ENCODE measurements around the gene HSF2BP.
"Not testable (repeated sequence)": the region's sequence is repeated elsewhere in the genome, so short reads cannot be mapped to it uniquely, and the experiment has no call there.

HSF2BP gene

GRCh38 chr21:43573921-43574320 lies 85.4 kb downstream of the HSF2BP start:
- no peak for TF ChIP-seq POLR2A (IDR thresholded peaks at IDR 0.05; ENCODE audit: low read depth, low read length)
- DNase-seq (ENCODE audit: insufficient read length, low spot score) (no peak), FAIRE-seq (no peak)

GRCh38 chr21:43572446-43572845 lies 86.8 kb downstream of the HSF2BP start:
- DNase-seq (ENCODE audit: insufficient read length, low spot score): no peak
- no peak for FAIRE-seq
- TF ChIP-seq POLR2A (IDR thresholded peaks at IDR 0.05; ENCODE audit: low read depth, low read length): no peak

DNA sequence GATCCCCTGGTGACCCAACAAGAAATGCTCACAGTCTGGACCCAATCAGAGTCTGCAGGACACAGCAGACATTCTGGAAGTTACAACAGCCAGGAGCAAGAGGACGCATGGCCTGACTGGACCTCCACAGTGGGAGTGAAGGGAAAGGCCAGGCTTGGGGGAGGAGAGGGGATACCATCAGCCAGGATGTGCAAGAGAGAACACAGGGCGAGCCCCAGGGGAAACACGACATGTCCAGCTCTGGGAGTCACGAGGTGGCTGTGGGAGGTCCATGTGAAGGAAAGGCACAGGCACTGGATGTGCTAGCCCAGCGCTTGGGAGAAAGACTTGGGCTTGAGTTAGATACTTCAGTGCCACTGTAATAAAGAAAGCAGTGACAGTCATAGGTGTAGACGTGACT lies 87.3 kb downstream of the HSF2BP start:
- no peak for FAIRE-seq
- TF ChIP-seq POLR2A (IDR thresholded peaks at IDR 0.05; ENCODE audit: low read depth, low read length): no peak
- DNase-seq (ENCODE audit: insufficient read length, low spot score): no peak

DNA sequence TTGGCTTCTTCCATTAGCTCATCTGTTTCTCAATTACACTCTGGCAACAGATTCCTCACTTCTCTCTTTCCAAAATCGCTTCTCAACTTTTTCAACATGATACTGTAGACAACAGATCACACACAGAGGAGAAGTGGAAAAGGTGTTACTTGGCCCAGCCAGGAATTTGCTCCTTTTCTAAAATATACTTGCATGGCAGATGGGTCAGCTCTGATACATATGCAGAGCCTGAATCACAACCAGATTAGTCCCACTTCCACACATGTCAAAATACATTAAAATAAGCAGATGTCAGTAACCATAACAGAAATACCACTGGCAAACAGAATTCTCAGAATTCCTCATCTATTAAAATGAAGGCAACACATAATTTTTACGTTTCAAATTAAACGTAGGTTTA lies 89.1 kb downstream of the HSF2BP start:
- not testable (repeated sequence) for DNase-seq (ENCODE audit: insufficient read length, low spot score); FAIRE-seq

- not testable (repeated sequence) for DNase-seq (ENCODE audit: insufficient read length, low spot score)
- peak; percentile 92 for FAIRE-seq
Measured at GRCh38 chr21:43562451-43562850, 96.8 kb downstream of the HSF2BP start.

DNA sequence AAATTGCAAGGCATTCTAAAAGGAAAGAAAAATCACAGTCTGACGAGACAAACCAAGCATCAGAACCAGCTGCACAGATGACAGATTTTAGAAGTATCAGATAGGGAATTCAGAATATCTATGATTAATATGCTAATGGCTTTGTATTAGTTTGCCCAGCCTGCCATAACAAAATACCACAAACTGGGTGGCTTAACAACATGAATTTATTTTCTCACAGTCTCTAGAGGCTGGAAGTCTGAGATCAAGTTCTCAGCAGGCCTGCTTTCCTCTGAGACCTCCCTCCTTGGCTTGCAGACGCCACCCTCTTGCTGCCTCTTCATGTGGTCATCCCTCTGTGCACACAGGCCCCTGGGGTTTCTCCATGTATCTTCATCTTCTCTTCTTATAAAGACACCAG lies 118.7 kb downstream of the HSF2BP start:
- not testable (repeated sequence) for FAIRE-seq

DNA sequence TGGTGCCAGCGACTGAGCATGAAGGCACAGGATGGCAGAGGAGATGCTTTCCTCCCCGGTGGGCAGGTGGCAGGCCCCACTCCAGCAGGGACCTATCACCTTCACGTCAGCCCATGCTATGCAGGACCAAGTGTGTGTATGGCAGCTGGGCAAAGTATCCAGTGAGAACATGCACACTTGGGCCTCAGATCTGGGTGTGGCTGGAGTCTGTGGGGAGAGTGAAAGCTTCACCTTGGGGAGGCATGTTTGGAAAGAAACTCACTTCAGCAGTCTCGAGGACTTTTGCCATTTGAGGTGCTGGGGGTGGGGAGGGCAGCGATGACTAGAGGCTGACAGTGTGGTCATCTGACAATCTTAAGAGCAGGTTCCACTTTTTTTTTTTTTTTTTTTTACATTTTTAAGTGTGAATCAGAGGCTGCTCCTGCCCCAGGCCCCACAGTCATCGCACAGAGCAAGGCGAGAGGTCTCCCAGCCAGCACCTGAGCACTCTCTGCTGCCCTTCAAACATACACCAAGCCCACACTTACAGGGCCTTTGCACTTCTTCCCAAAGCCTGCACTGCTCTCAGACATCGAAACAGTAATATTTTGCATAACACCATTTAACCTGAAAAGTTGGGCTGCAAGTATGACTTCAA lies 136.7 kb downstream of the HSF2BP start:
- not testable (repeated sequence) for FAIRE-seq

More for the DNA sequence above, 118.7 kb downstream of the HSF2BP start:
- DNase-seq (ENCODE audit: insufficient read length, low spot score): not testable (repeated sequence)

GRCh38 chr21:43517701-43518100 lies 141.6 kb downstream of the HSF2BP start:
- DNase-seq (ENCODE audit: insufficient read length, low spot score); FAIRE-seq: not testable (repeated sequence)

More for the DNA sequence above, 136.7 kb downstream of the HSF2BP start:
- not testable (repeated sequence) for DNase-seq (ENCODE audit: insufficient read length, low spot score)

DNA sequence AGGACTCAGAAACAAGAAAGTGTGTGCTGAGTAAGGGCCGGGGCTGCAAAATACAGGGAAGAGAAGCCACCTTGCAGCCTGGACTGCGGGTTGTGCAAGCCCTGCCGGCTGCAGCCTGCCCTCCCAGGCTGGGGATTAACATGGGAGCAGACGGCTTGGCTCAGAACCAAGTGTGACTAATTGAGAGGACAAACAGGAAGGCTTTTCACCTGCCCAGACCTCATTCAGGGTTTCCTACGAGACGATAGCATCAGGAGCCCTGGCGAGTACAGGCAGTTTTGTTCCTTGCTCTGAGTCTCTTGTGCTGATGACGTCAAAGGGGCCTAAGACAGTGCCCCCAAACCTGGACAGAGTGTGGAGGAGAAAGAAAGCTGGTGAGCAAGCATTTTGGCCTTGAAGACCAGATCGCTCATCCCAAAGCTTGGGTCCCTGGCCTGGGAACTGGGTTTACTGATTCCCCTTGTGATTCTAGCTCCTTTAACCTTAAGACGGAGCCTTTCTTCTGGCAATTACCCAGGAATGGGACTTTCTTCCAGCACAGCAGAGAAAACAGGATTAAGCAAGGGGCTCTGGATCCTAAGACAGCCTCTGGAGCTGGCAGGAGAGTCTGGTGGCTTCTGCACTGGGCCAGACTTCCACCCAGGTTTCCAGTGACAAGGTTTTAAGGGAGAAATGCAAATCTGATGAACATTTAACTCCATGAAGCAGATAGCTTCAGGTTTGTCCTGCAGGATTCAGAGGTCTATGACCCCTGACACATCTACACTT lies 142.2 kb downstream of the HSF2BP start:
- DNase-seq (ENCODE audit: insufficient read length, low spot score): not testable (repeated sequence)
- peak; percentile 23 for FAIRE-seq

DNA sequence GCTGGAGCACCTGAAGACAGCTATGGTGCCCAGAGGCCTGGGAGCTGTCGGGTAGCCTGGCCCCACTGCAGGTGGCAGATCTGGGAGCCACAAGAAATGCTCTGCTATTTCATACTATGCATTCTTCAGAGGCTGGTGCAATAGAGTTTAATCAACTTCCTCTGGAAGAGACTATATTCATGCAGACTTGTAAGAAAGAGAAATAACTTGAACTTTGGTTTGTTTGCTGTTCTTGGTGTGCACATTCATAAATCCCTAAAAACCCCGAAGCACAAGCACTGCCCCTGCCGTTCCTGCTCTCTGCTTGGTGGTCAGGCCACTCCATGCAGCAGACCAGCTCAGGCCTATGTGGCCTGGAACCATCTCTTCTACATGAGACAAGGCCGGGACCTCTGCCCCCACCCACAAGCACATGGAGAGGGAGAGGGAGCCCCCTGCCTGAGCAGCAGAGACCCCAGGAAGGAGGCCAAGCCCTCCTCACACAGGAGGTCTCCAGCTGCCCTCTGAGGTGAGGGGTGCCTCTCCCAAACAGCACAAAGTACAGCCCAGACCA lies 142.9 kb downstream of the HSF2BP start:
- FAIRE-seq; DNase-seq (ENCODE audit: insufficient read length, low spot score): not testable (repeated sequence)

GRCh38 chr21:43514834-43515233 lies 144.5 kb downstream of the HSF2BP start:
- DNase-seq (ENCODE audit: insufficient read length, low spot score); FAIRE-seq: not testable (repeated sequence)

- FAIRE-seq; DNase-seq (ENCODE audit: insufficient read length, low spot score): not testable (repeated sequence)
Measured at GRCh38 chr21:43513023-43513422, 146.3 kb downstream of the HSF2BP start.

- DNase-seq (ENCODE audit: insufficient read length, low spot score); FAIRE-seq: not testable (repeated sequence)
Measured at GRCh38 chr21:43511209-43511608, 148.1 kb downstream of the HSF2BP start.

GRCh38 chr21:43510669-43511068 lies 148.6 kb downstream of the HSF2BP start:
- DNase-seq (ENCODE audit: insufficient read length, low spot score); FAIRE-seq: not testable (repeated sequence)

DNA sequence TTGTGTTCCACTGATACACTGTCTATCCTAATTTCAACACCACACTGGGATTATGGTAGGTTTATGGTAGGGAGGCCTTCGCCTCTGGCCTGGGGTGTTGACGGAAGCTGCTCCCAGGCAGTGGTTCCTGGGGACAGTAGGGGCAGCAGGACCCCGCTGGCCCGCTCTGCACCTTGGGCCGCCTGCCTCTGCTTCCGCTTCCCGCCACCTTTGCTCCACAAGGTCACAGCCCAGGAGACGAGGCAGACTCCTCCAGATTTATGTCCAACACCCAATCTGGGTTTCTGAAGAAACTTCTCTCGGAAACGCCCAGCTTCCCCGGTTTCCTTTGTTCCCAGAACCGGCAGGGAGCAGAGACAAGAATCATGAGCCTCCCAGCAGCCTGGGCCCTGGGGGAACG lies 155.4 kb downstream of the HSF2BP start:
- DNase-seq (ENCODE audit: insufficient read length, low spot score); FAIRE-seq: not testable (repeated sequence)

DNA sequence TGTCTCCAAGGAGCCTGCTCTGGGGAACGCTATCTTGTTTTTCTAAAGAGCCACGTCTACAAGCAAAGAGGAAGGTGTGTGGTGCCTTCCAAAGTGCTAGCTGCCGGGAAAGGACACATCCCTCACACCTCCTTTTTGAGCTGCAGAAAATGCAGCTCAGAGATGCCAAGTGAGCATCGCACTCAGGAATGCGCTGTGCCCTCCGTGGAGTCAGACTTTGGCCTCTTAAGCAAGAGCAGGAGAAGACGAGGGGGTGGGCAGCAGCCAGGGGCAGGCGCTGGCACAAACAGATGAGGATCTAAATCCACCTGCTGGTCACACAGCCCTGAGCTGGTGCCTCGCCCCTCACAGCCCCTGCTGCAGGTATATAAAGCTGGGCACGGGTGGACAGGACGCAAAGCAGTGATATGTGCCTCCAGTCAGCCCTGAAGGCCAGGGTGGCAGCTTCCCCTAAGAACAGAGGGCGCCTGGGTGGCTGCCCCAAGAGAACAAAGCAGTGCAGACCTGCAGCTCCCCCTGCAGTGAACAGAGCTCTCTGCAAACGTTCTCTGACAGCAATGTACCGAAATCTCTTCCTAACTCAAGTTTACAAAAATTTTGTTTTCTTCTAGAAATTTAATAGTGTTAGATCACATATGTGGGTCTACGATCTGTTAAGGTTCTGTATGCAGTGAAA lies 156.1 kb downstream of the HSF2BP start:
- not testable (repeated sequence) for DNase-seq (ENCODE audit: insufficient read length, low spot score); FAIRE-seq

- not testable (repeated sequence) for DNase-seq (ENCODE audit: insufficient read length, low spot score); FAIRE-seq
Measured at GRCh38 chr21:43502407-43503071, 156.7 kb downstream of the HSF2BP start.

- FAIRE-seq; DNase-seq (ENCODE audit: insufficient read length, low spot score): not testable (repeated sequence)
Measured at GRCh38 chr21:43498924-43499323, 160.4 kb downstream of the HSF2BP start.

DNA sequence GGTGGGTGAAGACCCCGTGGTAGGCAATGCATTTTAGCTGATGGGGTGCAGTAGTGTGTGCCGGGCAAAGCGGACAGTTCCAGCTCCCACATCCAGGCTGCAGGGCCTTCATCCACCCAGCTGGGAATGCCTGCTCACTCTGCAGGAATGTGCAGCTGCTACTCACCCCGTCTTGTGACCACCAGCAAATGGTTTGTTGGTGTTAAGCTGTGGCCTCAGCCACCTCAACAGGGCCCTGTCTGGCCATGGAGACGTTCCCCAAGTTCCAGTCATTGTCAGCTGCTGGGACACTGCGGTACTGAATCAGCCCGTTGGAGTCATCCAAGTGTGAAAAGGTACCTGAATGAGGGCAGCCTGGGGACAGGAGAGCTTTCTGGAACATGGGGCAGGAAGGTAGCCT lies 161.2 kb downstream of the HSF2BP start:
- not testable (repeated sequence) for FAIRE-seq

More for the DNA sequence above, 161.2 kb downstream of the HSF2BP start:
- not testable (repeated sequence) for DNase-seq (ENCODE audit: insufficient read length, low spot score)

Data from H54 (cell line).